ENCODE measurements around the gene GLOD4.
"Not testable (repeated sequence)": the region's sequence is repeated elsewhere in the genome, so short reads cannot be mapped to it uniquely, and the experiment has no call there.

The GLOD4 gene

DNA sequence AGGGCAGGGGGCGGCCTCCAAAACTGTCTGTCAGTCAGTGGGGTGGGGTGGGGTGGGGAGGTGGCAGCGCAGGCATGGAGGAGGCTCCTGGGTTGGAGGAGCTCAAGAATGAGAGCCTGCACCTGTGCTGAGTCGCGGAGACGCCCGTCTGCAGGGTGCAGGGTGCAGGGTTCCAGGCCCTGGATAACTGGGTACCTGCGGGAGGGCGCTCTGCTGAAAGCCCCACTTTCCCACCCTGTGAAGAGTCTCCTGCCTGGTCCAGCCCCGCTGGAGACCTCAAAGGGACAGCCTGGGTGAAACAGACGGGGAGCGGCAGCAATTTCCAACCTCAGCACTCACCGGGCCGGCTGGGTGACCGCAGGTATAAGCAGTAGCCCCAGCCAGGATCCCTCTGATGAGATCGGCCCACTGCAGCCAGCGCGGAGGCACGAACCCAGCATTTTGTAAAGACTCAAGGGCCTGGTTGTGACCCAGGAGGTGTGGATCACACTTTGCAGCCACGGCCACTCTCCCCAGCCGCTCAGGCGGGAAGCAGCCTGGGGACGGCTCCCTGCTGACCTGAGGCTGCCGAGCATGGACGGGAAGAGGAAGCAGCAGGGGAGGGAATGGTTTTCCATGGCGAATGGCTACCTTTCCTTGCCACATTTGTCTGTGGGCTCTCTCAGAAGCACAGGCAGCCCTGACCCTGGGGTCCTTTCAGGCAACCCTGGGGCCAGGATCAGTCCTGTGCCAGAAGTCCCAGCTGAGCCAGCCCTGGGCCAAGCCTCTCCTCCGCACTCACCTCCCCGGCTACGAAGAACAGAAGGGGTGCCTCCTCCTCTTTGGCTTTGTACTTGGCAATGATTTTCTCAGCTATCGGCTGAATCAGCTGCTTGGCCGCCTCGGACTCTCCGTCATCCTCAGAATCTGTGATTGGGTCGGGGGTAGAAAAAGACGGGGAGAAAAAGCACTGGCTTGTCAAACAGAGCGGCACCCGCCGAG lies 21.1 kb upstream of the GLOD4 start:
- no peak for DNase-seq (ENCODE audit: low read depth)

GRCh38 chr17:802481-802880 lies 20.4 kb upstream of the GLOD4 start:
- no peak for DNase-seq (ENCODE audit: low read depth)

DNA sequence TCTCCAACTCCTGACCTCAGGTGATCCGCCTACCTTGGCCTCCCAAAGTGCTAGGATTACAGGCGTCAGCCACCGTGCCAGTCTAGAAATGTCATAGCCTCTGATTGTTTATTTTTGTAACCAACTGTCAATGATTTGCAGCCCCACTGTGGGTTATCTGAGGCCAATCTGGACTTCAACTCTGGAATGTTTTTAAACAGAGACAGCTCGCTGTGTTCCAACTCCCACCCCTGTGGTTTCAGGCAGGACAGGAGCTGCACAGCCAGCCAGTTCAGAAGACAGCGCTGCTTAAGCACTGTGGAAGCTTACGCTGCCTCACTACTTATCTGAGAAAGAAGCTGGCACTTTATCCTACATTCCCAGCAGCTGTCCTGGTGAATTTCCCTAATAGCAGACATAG lies 19.6 kb upstream of the GLOD4 start:
- DNase-seq (ENCODE audit: low read depth), result no peak

DNA sequence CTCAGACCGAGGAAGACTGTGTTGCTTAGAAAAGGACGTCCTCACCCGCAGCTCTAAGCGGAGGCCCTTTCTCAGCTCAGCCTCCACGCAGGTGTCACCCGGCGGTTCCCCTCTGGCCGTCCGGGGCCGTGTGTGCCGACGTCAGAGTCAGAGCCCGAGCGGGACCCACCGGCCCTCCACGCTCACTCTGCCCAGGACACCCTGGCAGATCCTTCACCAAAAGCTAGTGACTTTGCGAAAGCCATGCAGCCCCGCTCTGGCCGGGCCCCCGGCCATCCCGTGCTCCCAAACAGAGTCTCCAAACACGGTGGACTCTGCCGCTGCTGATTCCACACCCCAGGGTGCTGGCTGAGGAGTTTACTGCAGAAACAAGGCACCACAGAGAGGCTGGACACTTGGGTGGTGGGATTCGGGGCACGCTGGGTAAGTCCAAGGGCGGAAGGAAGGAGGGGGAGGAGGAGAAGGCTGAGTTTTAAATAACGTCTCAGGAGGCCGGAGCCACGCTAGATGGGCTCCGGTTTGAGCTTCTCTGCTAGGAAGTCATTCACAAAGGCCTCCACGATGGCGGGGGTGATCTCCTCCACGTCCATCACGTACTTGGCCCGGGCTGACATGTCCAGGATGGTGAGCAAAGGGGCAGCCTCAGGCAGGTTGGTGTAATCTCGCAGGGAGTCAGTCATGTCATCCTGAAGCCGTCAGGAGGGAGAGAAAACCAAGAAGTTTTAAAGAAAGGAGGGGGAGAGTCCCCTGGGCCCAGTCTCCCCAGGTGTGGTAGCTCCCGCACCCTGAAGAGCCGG lies 18.6 kb upstream of the GLOD4 start:
- no peak for DNase-seq (ENCODE audit: low read depth)

- DNase-seq (ENCODE audit: low read depth), result no peak
These were observed 17.2 kb upstream of the GLOD4 start for GRCh38 chr17:799261-799660.

GRCh38 chr17:798246-798645 lies 16.2 kb upstream of the GLOD4 start:
- no peak for DNase-seq (ENCODE audit: low read depth)

DNA sequence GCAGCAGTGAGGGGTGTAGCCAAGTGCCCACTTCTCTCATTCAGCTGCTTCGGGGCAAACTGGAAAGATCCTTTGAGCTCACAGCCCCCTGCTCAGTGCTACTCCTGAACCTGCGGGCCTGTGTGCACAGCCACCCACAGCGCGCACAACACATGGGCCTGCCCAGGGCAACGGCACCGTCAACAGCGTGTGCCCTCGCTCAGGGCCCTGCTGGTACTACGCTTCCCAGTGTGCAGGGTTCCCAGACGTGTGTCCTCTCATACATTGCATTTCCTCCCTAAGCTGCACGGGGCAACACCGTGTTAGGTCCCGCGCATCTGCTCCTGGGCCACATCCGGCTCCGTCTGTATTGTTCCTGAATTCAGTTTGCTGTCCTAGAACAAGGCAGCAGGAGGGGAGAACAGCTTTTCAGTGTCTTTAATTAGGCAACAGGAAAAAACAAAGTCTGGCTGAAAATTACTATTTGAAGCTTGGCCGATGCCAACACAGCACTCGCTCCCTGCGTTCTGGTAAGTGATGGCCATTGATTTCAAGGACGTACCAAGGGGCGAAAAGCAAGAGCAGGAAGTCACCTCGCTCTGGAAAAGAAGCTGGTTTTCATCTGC lies 15.3 kb upstream of the GLOD4 start:
- no peak for DNase-seq (ENCODE audit: low read depth)

- DNase-seq (ENCODE audit: low read depth), result no peak
These were observed 14.5 kb upstream of the GLOD4 start for GRCh38 chr17:796609-797008.

DNA sequence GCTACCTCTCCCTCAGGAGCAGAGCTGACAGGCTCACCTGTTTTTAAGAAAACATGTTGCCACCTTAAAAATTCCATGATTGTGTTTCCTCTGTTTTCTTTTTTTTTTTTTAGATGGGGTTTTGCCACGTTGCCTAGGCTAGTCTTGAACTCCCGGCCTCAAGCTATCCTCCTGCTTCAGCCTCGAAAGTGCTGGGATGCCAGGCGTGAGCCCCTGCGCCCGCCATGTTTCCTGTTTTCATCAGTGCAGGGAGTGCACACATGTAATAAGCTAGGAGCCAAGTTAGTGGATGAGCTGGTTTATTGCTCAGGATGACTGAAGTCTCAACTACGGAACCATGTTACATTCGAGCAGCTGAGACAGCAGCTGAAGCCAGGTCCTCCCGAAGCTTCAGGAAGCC lies 13.6 kb upstream of the GLOD4 start:
- no peak for DNase-seq (ENCODE audit: low read depth)

DNA sequence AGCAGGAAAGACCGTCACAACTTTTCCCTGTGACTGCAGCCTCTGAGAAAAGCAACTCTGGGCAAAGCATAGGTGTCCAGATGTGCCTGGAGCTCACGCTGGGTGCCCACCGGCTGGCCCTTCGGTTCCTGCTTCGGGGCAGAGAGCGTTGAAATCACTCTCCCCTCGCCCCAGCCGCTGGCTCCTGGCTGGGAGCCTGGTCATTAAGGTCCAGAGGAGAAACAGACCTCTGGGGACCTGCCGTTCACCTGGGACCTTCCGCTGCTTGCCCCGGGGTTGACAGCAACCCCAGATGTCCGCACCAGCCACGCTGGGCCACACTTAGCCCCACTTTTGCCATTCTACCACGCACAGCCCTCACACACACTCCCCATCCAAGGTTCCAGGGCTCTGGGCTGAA lies 13.2 kb upstream of the GLOD4 start:
- no peak for DNase-seq (ENCODE audit: low read depth)

DNA sequence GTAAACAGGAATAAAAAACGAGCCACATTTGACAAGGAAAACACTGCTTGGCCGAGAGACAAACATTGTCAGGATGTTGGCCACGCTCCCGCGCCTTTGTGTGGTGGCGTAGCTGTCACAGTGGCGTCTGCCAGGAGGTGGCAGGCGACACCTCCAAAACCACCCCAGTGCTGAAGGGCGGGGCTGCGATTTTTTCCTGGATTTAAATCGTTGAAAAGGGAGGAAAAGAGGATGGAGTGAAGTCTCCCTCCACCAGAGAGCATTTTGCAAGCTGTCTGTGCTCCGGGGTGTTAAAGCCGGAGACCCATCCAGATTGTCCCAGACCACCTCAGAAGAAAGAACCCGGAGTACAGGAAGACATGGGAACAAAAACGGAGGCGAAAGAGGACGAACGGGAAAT lies 12.8 kb upstream of the GLOD4 start:
- no peak for DNase-seq (ENCODE audit: low read depth)

- DNase-seq (ENCODE audit: low read depth), result no peak
These were observed 10.2 kb upstream of the GLOD4 start for GRCh38 chr17:792277-792676.

- DNase-seq (ENCODE audit: low read depth), result no peak
These were observed 9.7 kb upstream of the GLOD4 start for GRCh38 chr17:791829-792228.

- not testable (repeated sequence) for DNase-seq (ENCODE audit: low read depth)
These were observed 8.8 kb upstream of the GLOD4 start for GRCh38 chr17:790874-791247.

DNA sequence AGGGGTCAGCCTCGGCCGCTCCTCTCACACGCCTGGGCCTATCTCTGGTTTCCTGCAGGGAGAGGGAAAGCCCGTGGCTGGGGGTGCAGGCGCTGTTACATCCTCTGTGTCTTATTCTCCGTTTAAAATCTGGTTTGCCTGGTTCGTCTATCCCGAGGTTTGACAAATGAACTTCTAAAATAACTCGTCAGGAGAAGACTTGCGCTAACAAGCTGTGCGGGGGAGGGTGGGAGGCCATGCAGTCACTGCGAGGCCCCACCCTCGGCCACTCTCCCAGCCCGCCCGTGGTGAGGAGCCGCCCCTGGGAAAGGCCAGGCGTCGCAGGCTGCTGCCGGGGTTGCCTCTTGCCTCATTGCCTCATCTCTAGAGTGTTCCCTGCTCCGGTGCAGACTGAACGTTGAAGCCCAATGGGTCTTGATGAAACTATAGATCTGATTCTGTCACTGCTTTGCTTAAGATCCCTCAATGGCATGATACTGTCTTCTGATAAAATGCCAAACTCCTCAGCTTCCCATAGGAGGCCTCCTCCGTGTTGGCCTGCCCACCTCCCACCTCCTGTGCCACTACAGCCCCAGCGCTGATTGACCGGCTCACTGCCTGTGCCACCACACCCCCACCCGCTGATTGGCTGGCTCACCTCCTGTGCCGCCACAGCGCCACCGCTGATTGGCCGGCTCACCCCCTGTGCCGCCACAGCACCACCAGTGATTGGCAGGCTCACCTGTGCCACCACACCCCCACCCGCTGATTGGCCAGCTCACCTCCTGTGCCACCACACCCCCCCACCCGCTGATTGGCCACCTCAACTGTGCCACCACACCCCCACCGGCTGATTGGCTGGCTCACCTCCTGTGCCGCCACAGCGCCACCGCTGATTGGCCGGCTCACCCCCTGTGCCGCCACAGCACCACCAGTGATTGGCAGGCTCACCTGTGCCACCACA lies 8.1 kb upstream of the GLOD4 start:
- not testable (repeated sequence) for DNase-seq (ENCODE audit: low read depth)

GRCh38 chr17:789160-789840 lies 7.2 kb upstream of the GLOD4 start:
- DNase-seq (ENCODE audit: low read depth), result no peak

DNA sequence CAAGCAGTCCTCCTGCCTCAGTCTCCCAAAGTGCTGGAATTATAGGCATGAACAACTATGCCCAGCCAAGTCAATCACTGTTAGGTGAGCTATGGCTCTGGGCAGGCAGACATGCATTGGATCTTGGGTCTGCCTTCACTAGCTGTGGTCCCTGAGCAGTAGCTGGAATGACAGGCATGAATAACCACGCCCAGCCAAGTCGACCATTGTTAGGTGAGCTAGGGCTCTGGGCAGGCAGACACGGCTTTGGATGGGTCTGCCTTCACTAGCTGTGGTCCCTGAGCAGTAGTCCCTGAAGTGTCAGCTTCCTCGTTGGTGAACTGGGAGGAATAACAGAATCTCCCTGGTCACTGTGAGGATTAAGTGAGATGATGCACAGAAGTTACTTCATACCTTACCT lies 6.5 kb upstream of the GLOD4 start:
- no peak for DNase-seq (ENCODE audit: low read depth)

DNA sequence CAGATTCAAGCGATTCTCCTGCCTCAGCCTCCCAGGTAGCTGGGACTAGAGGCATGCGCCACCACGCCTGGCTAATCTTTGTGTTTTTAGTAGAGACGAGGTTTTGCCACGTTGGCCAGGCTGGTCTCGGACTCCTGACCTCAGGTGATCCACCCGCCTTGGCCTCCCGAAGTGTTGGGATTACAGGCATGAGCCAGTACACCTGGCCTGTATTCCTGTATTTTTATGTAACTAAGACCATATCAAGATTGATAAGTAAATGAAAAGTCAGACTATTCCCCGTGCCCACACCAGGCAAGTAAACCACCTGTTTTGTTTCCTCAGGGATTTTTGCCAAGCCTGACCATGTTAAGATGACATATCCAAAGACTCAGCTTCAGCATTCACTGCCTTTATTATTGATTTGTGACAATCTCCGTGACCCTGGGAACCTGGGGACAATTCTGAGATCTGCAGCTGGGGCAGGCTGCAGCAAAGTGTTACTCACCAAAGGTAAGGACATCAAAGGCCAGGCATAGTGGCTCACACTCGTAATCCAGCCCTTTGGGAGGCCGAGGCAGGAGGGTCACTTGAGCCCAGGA lies 5.7 kb upstream of the GLOD4 start:
- DNase-seq (ENCODE audit: low read depth), result no peak

GRCh38 chr17:785901-786300 lies 3.8 kb upstream of the GLOD4 start:
- DNase-seq (ENCODE audit: low read depth), result not testable (repeated sequence)

DNA sequence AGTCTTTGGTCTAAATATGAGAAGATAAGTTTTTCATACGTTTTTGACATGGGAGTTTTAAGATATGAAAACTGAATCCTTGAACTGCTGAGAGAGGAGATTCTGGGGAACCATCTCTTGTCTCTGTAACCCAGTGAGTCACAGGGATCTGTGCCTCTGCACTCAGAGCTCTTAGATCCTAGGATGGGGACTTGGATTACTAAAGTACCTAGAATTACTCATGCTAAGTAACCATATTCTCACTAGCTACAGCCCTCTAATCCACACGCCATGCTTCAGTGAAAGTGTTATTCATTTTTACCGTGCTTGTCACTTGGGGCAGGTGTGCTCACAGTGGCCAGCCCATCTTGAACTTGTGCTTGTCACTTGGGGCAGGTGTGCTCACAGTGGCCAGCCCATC lies 2.1 kb upstream of the GLOD4 start:
- DNase-seq (ENCODE audit: low read depth), result no peak

DNA sequence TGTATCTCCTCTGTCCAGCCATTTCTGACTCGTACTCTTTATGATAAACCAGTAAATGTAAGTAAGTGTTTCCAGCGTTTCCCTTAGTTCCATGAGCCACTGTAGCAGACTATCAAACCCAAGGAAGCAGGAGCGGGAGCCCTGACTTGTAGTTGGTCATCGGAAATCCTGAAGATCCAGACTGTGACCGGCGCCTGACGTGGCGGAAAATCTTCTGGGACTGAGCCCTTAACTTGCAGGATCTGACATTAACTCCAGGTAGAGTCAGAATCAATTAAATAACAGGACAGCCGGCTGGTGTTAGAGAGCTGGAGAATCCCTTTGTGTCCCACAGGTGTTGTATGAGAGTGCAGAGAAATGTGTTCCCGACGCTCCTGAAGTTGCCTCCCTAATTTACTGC lies 4.0 kb downstream of the GLOD4 start:
- no peak for DNase-seq (ENCODE audit: low read depth)

All from non-pigmented ciliary epithelial cell (primary cell).